HG03558 (cell line): ENCODE results near the gene SAT2.
"Not testable (repeated sequence)": the region's sequence is repeated elsewhere in the genome, so short reads cannot be mapped to it uniquely, and the experiment has no call there.

ENCODE experiments used
- ATAC-seq: cut with Tn5 transposase; IDR thresholded peaks from one replicate; pipeline ENCODE4 v1.9.1; 2021; ENCODE audit warnings: moderate number of reproducible peaks; ENCODE audit not compliant: unreplicated experiment; ENCODE audit errors: extremely low read depth

SAT2 gene

GRCh38 chr17:7627250-7628121 lies at the start of gene SAT2:
TSS of gene SAT2 (minus strand) at chr17:7627821. CDS start at chr17:7627635, 186 bp downstream.
- no peak for ATAC-seq

- ATAC-seq = no peak
Measured at GRCh38 chr17:7676533-7676932, 48.9 kb upstream of the SAT2 start.

GRCh38 chr17:7674934-7675333 lies 47.3 kb upstream of the SAT2 start:
- no peak for ATAC-seq

GRCh38 chr17:7673239-7673638 lies 45.6 kb upstream of the SAT2 start:
- ATAC-seq = no peak

- no peak for ATAC-seq
Measured at GRCh38 chr17:7668482-7668881, 40.9 kb upstream of the SAT2 start.

- ATAC-seq = no peak
Measured at GRCh38 chr17:7667656-7668406, 40.2 kb upstream of the SAT2 start.

GRCh38 chr17:7656958-7657609 lies 29.5 kb upstream of the SAT2 start:
- no peak for ATAC-seq

- no peak for ATAC-seq
Measured at GRCh38 chr17:7655541-7655840, 27.9 kb upstream of the SAT2 start.

GRCh38 chr17:7654832-7655540 lies 27.4 kb upstream of the SAT2 start:
- ATAC-seq = no peak

GRCh38 chr17:7652388-7653356 lies 25.1 kb upstream of the SAT2 start:
- no peak for ATAC-seq

- no peak for ATAC-seq
Measured at GRCh38 chr17:7651665-7652387, 24.2 kb upstream of the SAT2 start.

- no peak for ATAC-seq
Measured at GRCh38 chr17:7651097-7651664, 23.6 kb upstream of the SAT2 start.

GRCh38 chr17:7650509-7651096 lies 23.0 kb upstream of the SAT2 start, which contains the start of gene ATP1B2:
TSS of gene ATP1B2 (plus strand) at chr17:7650926. CDS start at chr17:7651519, 593 bp downstream.
- no peak for ATAC-seq

GRCh38 chr17:7647018-7647417 lies 19.4 kb upstream of the SAT2 start:
- ATAC-seq = no peak

GRCh38 chr17:7646457-7646856 lies 18.8 kb upstream of the SAT2 start:
- no peak for ATAC-seq

- no peak for ATAC-seq
Measured at GRCh38 chr17:7644775-7645174, 17.2 kb upstream of the SAT2 start.

GRCh38 chr17:7641635-7642034 lies 14.0 kb upstream of the SAT2 start:
- not testable (repeated sequence) for ATAC-seq

- no peak for ATAC-seq
Measured at GRCh38 chr17:7640783-7641182, 13.2 kb upstream of the SAT2 start.
